GM19468 (cell line): ENCODE measurements around the gene TFEB.
A peak's percentile ranks its signal among the peaks of the same experiment; 100 is the strongest.

Experiments used
- ATAC-seq: cut with Tn5 transposase; IDR thresholded peaks from one replicate; pipeline ENCODE4 v1.9.1; 2021; ENCODE audit warnings: mild to moderate bottlenecking, moderate library complexity, moderate number of reproducible peaks; ENCODE audit not compliant: unreplicated experiment; ENCODE audit errors: extremely low read depth

TFEB gene

DNA sequence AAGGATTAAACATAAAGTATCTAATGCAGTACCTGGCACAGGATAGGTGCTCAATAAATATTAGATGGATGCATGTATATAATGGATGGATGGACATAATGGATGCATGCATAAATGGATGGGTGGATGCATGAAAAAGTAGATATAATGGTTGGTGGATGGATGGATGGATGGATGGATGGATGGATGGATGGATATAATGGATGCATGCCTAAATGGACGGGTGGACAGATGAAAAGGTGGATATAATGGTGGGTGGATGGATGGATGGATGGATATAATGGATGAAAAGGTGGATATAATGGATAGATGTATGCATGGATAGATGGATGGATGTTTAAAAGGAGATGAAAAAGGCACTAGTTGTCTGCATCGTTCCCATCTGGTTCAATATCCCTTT lies 26.0 kb downstream of the TFEB start:
- ATAC-seq, result no peak

- no peak for ATAC-seq
Observed at GRCh38 chr6:41708856-41709255, 26.6 kb downstream of the TFEB start.

- ATAC-seq, result no peak
Observed at GRCh38 chr6:41707565-41708200, 27.7 kb downstream of the TFEB start.

DNA sequence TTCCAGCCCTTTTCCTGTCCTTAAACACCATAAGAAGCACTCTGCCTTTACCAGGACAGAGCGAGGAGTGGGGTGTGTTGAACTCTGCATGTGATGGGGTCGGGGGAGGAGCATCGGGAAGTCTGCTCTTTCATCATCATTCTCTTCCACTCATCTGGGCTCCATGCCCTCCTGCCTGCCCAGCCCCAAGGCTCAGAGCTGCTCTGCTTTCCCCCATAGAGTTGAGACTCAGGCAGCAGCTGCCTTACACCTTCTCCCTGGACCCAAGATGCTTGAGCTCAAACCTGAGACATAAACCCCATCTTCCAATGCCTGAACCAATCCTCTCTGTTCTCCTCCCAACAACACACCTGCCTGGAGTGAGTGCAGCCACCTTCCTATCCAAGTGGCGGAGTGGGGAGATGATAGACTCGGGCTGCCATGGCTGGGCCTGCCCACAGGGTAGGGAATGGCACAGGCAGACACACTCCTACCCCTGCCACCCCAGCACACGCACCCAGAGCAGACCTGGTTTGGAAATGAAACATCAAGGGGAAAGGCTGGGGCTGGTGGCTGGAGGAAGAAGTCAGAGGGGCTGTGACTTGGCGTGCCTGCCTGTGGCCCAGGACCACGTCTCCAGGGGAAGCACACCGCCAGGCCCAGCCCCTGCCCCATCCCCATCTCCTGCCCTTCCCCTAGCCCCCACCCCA lies 28.4 kb downstream of the TFEB start:
- ATAC-seq, result no peak

DNA sequence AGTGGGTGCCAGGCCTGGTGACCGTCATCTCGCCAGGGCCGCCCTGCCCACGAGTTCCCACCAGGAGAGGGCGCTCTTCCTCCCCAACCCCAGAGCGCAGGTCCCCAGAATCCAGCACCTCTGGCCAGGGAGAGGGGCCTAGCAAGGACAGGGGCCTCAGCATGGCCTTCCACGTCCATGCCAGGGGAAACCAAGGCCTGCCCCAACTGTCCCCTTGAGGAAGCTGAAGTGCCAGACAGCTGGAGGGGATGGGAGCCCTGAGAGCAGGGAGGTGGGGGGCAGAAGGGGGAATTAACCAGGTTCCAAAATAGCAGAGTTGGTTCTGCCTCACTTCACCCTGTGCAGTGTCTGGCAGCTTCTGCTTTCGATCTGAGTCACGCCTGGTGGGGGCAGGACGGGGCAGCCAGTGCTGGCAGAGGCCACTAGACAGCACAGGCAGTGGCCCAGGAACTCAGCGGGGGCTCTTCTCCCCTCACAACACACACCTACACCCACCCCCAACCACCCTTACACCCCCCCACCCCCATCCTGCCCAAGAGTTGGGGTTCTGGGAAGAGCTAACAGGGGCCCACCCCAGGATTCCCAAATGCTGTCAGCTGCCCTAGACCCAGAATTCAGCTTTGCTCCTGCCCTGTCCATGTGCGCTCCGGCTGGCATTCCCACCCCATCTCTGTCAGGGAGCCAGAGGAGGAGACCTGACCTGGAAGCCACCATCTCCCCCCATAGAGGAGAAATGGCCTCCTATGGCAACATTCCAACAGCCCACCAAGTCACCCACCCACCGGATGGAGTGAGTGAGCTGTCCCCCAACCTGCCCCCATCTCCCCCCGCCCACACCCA lies 29.2 kb downstream of the TFEB start:
- ATAC-seq, result peak; percentile 74

GRCh38 chr6:41705311-41705995 lies 30.0 kb downstream of the TFEB start:
- no peak for ATAC-seq

DNA sequence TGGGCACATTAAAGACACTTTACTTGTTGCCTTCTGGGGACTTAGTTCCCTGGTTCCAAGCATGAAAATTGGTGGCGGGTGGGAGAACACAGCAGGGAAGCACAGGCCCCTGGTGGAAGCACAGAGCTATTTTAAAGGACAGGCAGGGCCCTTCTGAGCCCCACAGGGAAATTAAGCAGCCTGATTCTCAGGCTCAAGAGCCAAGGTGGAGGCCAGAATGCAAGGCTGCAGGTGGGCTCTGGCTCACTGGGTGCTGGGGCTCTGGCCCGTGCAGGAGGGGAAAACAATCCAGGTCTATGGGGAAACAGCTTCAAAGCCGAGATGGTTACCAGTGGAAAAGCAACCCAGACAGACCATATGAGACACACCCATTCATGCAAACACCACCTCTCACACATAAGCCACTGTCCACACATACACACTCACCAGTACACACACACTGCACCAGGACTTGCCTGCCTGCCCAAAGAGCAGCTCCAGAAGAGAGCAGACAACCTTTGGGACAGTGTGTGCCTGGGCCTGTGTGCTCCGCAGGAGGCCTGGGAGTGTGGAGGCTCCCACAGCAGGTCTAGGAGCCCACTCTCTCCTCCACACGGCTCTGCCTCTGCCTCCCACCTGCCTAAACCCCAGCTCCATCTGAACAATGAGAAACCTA lies 30.6 kb downstream of the TFEB start:
- no peak for ATAC-seq

GRCh38 chr6:41704028-41704427 lies 31.4 kb downstream of the TFEB start:
- ATAC-seq, result no peak

DNA sequence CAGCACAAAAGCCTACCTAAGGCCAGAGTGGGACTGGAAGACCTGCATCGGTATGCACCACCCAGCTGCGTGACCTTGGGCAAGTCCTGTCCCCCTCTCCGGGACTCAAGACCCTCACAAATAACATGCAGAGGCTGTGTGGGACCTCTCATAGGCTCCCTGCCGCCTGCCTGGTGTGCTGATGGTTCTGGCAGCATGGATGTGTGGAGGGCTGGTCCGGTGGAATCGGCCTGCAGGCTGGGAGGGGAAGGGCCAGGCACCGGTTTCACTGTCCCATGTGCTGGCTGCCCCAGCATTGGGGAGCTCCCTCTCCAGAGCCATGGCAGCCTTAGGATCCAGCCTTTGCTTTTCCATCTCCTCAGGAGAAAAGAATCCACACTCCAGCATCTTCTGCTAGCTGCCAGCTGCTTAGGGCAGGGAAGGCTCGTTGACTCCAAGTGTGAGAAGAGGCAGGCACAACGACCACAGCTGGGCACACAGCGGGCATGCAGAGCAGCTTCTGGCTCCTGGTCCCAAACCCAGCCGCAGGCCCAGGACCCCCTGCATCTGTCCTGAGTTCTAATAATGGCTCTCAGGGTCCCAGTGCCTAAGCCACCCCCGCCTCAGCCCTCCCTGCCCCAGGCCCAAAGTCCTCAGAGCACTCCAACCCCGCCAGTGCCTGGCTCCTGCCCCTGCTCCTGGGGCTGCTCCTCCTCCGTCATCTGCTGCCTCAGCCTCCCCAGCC lies 32.5 kb downstream of the TFEB start:
- no peak for ATAC-seq

GRCh38 chr6:41702089-41702745 lies 33.2 kb downstream of the TFEB start:
- ATAC-seq, result no peak

GRCh38 chr6:41700463-41701347 lies 34.7 kb downstream of the TFEB start:
- ATAC-seq, result no peak

DNA sequence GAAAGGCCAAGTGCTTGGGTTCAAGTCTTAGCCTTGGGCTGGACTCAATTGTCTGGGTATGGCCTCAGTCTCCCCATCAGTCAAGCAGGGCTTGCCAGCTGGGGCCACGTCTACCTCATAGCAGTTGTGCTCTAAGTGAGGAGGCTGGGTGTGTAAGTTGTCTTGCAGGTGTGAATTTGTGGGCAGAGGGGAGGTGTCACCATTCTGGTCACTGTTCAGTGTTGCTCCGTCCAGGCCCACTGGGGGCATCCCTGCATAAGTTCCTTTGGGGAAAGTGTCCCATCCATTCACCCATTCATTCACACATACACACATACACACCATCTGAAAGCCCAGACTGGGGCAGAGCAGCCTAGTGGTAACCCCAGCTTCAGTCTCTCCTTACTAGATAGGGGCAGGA lies 36.3 kb downstream of the TFEB start:
- no peak for ATAC-seq

GRCh38 chr6:41697861-41698781 lies 37.3 kb downstream of the TFEB start:
- ATAC-seq, result no peak

DNA sequence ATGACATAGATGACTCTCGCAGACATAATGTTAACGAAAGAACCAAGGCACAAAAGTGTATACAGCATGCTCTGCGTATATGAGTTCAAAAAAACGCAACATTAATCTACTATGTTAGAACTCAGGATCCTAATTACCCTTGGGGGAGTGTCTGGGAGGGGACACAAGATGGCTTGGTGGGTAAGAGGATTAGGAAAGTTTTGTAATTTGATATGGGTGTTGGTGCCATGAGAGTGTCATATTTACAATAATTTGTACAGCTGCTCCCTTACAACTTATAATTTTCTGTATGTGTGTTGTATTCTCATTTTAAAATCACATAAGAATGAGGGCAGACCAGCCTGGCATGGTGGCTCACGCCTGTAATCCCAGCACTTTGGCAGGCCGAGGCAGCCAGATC lies 38.6 kb downstream of the TFEB start:
- no peak for ATAC-seq

GRCh38 chr6:41695825-41696224 lies 39.6 kb downstream of the TFEB start:
- ATAC-seq, result no peak

- no peak for ATAC-seq
Observed at GRCh38 chr6:41694815-41695526, 40.4 kb downstream of the TFEB start.
